ENCODE results near the gene RPAP2. TPM values are rescaled to one million over a fixed set of nuclear protein-coding genes. Genes with fewer than 3 reads are reported as not detected.
"Not testable (repeated sequence)": the region's sequence is repeated elsewhere in the genome, so short reads cannot be mapped to it uniquely, and the experiment has no call there.

Gene RPAP2
- total RNA-seq, 1 donor = 8.7 TPM

- no peak overlapping the region for H3K27ac ChIP-seq (ENCODE audit: low read depth, low read length)
- DNase-seq (ENCODE audit: insufficient read length, low spot score, missing footprints) = no peak
- H3K79me2 ChIP-seq (ENCODE audit: insufficient read depth, low read length) = no peaks in the 10 kb centered on the region
- H3K27me3 ChIP-seq (ENCODE audit: insufficient read depth, low read length) = no peaks in the 10 kb centered on the region
- H2AFZ ChIP-seq (ENCODE audit: low read length) = no peak overlapping the region
- no peak overlapping the region for H3K4me3 ChIP-seq (ENCODE audit: insufficient read depth, low read length)
- H3K36me3 ChIP-seq (ENCODE audit: insufficient read depth, low read length) = peaks cover 11% of the 10 kb centered on the region
- H3K9me3 ChIP-seq (ENCODE audit: low read depth, low read length) = no peaks in the 10 kb centered on the region
- TF ChIP-seq CTCF (IDR thresholded peaks at IDR 0.05; ENCODE audit: extremely low read depth, low read depth, low read length) = no peak
- H3K4me2 ChIP-seq (ENCODE audit: insufficient read depth, low read length) = no peak overlapping the region
- peaks cover 6% of the 10 kb centered on the region for H3K4me1 ChIP-seq (ENCODE audit: insufficient read depth, low read length)
- H4K20me1 ChIP-seq (ENCODE audit: insufficient read depth, low read length) = no peaks in the 10 kb centered on the region
Observed at GRCh38 chr1:92273039-92273438, 25.8 kb upstream of the RPAP2 start.

- no peaks in the 10 kb centered on the region for H3K79me2 ChIP-seq (ENCODE audit: insufficient read depth, low read length)
- no peak for TF ChIP-seq CTCF (IDR thresholded peaks at IDR 0.05; ENCODE audit: extremely low read depth, low read depth, low read length)
Observed at GRCh38 chr1:92274939-92275338, 23.9 kb upstream of the RPAP2 start.

GRCh38 chr1:92276082-92276481 lies 22.8 kb upstream of the RPAP2 start:
- Histone ChIP-seq H3K4me3 (ENCODE audit: insufficient read depth, low read length) (no peak overlapping the region), H3K79me2 (ENCODE audit: insufficient read depth, low read length) (no peaks in the 10 kb centered on the region), H2AFZ (ENCODE audit: low read length) (no peak overlapping the region), H3K27ac (ENCODE audit: low read depth, low read length) (no peak overlapping the region), H3K27me3 (ENCODE audit: insufficient read depth, low read length) (no peaks in the 10 kb centered on the region), H3K36me3 (ENCODE audit: insufficient read depth, low read length) (peaks cover 7% of the 10 kb centered on the region), H3K4me1 (ENCODE audit: insufficient read depth, low read length) (peaks cover 6% of the 10 kb centered on the region), H3K9me3 (ENCODE audit: low read depth, low read length) (no peaks in the 10 kb centered on the region), H3K4me2 (ENCODE audit: insufficient read depth, low read length) (no peak overlapping the region), H4K20me1 (ENCODE audit: insufficient read depth, low read length) (no peaks in the 10 kb centered on the region)
- DNase-seq (ENCODE audit: insufficient read length, low spot score, missing footprints) = no peak
- no peak for TF ChIP-seq CTCF (IDR thresholded peaks at IDR 0.05; ENCODE audit: extremely low read depth, low read depth, low read length)

More at GRCh38 chr1:92274939-92275338, 23.9 kb upstream of the RPAP2 start:
- no peaks in the 10 kb centered on the region for H4K20me1 ChIP-seq (ENCODE audit: insufficient read depth, low read length)
- H3K27ac ChIP-seq (ENCODE audit: low read depth, low read length) = no peak overlapping the region
- DNase-seq (ENCODE audit: insufficient read length, low spot score, missing footprints) = peak; percentile 64
- H2AFZ ChIP-seq (ENCODE audit: low read length) = no peak overlapping the region
- H3K36me3 ChIP-seq (ENCODE audit: insufficient read depth, low read length) = peaks cover 8% of the 10 kb centered on the region
- H3K4me1 ChIP-seq (ENCODE audit: insufficient read depth, low read length) = peaks cover 6% of the 10 kb centered on the region
- H3K27me3 ChIP-seq (ENCODE audit: insufficient read depth, low read length) = no peaks in the 10 kb centered on the region
- no peak overlapping the region for H3K4me3 ChIP-seq (ENCODE audit: insufficient read depth, low read length)
- no peaks in the 10 kb centered on the region for H3K9me3 ChIP-seq (ENCODE audit: low read depth, low read length)
- no peak overlapping the region for H3K4me2 ChIP-seq (ENCODE audit: insufficient read depth, low read length)

- H3K27ac ChIP-seq (ENCODE audit: low read depth, low read length) = no peak overlapping the region
Observed at GRCh38 chr1:92277105-92277723, 21.6 kb upstream of the RPAP2 start.

GRCh38 chr1:92279781-92280180 lies 19.1 kb upstream of the RPAP2 start:
- H4K20me1 ChIP-seq (ENCODE audit: insufficient read depth, low read length); H3K79me2 ChIP-seq (ENCODE audit: insufficient read depth, low read length); H3K4me1 ChIP-seq (ENCODE audit: insufficient read depth, low read length); H3K27me3 ChIP-seq (ENCODE audit: insufficient read depth, low read length); DNase-seq (ENCODE audit: insufficient read length, low spot score, missing footprints); H3K9me3 ChIP-seq (ENCODE audit: low read depth, low read length); H3K27ac ChIP-seq (ENCODE audit: low read depth, low read length); H3K4me3 ChIP-seq (ENCODE audit: insufficient read depth, low read length); H3K36me3 ChIP-seq (ENCODE audit: insufficient read depth, low read length); H3K4me2 ChIP-seq (ENCODE audit: insufficient read depth, low read length); H2AFZ ChIP-seq (ENCODE audit: low read length): not testable (repeated sequence)

More at GRCh38 chr1:92277105-92277723, 21.6 kb upstream of the RPAP2 start:
- Histone ChIP-seq H4K20me1 (ENCODE audit: insufficient read depth, low read length) (no peaks in the 10 kb centered on the region), H3K4me1 (ENCODE audit: insufficient read depth, low read length) (peaks cover 6% of the 10 kb centered on the region), H3K4me2 (ENCODE audit: insufficient read depth, low read length) (no peak overlapping the region), H3K79me2 (ENCODE audit: insufficient read depth, low read length) (no peaks in the 10 kb centered on the region), H3K4me3 (ENCODE audit: insufficient read depth, low read length) (no peak overlapping the region), H3K36me3 (ENCODE audit: insufficient read depth, low read length) (no peaks in the 10 kb centered on the region), H3K27me3 (ENCODE audit: insufficient read depth, low read length) (no peaks in the 10 kb centered on the region), H2AFZ (ENCODE audit: low read length) (no peak overlapping the region), H3K9me3 (ENCODE audit: low read depth, low read length) (no peaks in the 10 kb centered on the region)
- peak; percentile 62 for DNase-seq (ENCODE audit: insufficient read length, low spot score, missing footprints)
- TF ChIP-seq CTCF (IDR thresholded peaks at IDR 0.05; ENCODE audit: extremely low read depth, low read depth, low read length) = no peak

- DNase-seq (ENCODE audit: insufficient read length, low spot score, missing footprints); H3K4me3 ChIP-seq (ENCODE audit: insufficient read depth, low read length); H3K4me2 ChIP-seq (ENCODE audit: insufficient read depth, low read length); H3K27me3 ChIP-seq (ENCODE audit: insufficient read depth, low read length); H3K36me3 ChIP-seq (ENCODE audit: insufficient read depth, low read length); H4K20me1 ChIP-seq (ENCODE audit: insufficient read depth, low read length); H3K27ac ChIP-seq (ENCODE audit: low read depth, low read length); H3K79me2 ChIP-seq (ENCODE audit: insufficient read depth, low read length); H2AFZ ChIP-seq (ENCODE audit: low read length); H3K4me1 ChIP-seq (ENCODE audit: insufficient read depth, low read length); H3K9me3 ChIP-seq (ENCODE audit: low read depth, low read length): not testable (repeated sequence)
Observed at GRCh38 chr1:92281411-92281810, 17.4 kb upstream of the RPAP2 start.
